GM12878 (cell line): ENCODE measurements around the gene B3GALT6. TPM values are rescaled to one million over a fixed set of nuclear protein-coding genes. Genes with fewer than 3 reads are reported as not detected.

Experiments
- ATAC-seq: fragments of 200-7000 bp; cut with Tn5 transposase; 3 replicates; pipeline ENCODE4 v1.9.1; 2020; ENCODE audit warnings: mild to moderate bottlenecking, moderate library complexity
- Bru-seq: library from RNA; stranded (reverse); fragments of 400-500 nt; gene quantifications from one replicate; lab custom pipeline; 2021; lab: Mats Ljungman, UMichigan
- BruChase-seq, 2 experiments: library from RNA; stranded (reverse); fragments of 400-500 nt; gene quantifications; one replicate each; lab custom pipeline; 2021; lab: Mats Ljungman, UMichigan
- BruUV-seq: library from RNA; stranded (reverse); fragments of 400-500 nt; replicated peaks from 2 replicates; lab custom pipeline; 2021; lab: Mats Ljungman, UMichigan
- CTCF ChIA-PET: fragments of 300-600 bp; sonication (Branson Sonifier 250); formaldehyde crosslinking; extraction: SDS; loops from one replicate; lab custom pipeline; 2021; ENCODE audit warnings: inconsistent platforms; lab: Yijun Ruan, JAX
- POLR2A ChIA-PET: fragments of 350-600 bp; formaldehyde crosslinking; extraction: SDS; loops from one replicate; lab custom pipeline; 2021; ENCODE audit warnings: inconsistent platforms; lab: Charles Lee
- RAD21 ChIA-PET: fragments of 300-600 bp; sonication (Branson Sonifier 250); formaldehyde crosslinking; loops from one replicate; lab custom pipeline; 2023; ENCODE audit warnings: antibody characterized with exemption; ENCODE audit not compliant: unreplicated experiment; lab: Charles Lee
- SMC1A ChIA-PET: fragments of 300-600 bp; sonication (Branson Sonifier 250); formaldehyde crosslinking; loops from one replicate; lab custom pipeline; 2023; ENCODE audit not compliant: unreplicated experiment, uncharacterized antibody; lab: Charles Lee
- DNase-seq: peaks from one replicate; pipeline ENCODE4 v3.0.0-alpha.2; 2011; ENCODE audit warnings: low read depth, low spot score
- FAIRE-seq: peaks from 3 replicates; lab custom pipeline; 2011; peaks lifted over from hg19 to GRCh38; lab: Jason Lieb, UNC
- H2AFZ ChIP-seq: 2 replicates; pipeline ENCODE4 v1.6.0; 2011; ENCODE audit warnings: low read depth, low read length, control low read depth; ENCODE audit not compliant: control insufficient read depth
- H3K27ac ChIP-seq: 2 replicates; pipeline ENCODE4 v1.5.1; 2011; ENCODE audit warnings: control low read depth; ENCODE audit not compliant: control insufficient read depth, insufficient read depth
- H3K27me3 ChIP-seq, 2 experiments: replicated peaks in 1 of 2; 2 replicates each; pipeline versions ENCODE4 v1.6.0 to v1.6.1; 2011; ENCODE audit warnings: low read length in 1 of 2; ENCODE audit not compliant: control insufficient read depth in 2 of 2, insufficient read depth in 2 of 2
- H3K36me3 ChIP-seq, 2 experiments: 2 replicates each; pipeline ENCODE4 v1.5.1; 2011; ENCODE audit warnings: low read length in 1 of 2; ENCODE audit not compliant: control insufficient read depth in 2 of 2, insufficient read depth in 2 of 2
- H3K4me1 ChIP-seq: 2 replicates; pipeline ENCODE4 v1.6.1; 2011; ENCODE audit warnings: mild to moderate bottlenecking, low read length, moderate library complexity, mixed read lengths; ENCODE audit not compliant: control insufficient read depth, insufficient read depth
- H3K4me2 ChIP-seq: 2 replicates; pipeline ENCODE4 v1.6.0; 2011; ENCODE audit warnings: control low read depth; ENCODE audit not compliant: control insufficient read depth, insufficient read depth
- H3K4me3 ChIP-seq: fragments of 200-600 bp; sonication (generic); 2 replicates; pipeline ENCODE4 v1.5.1; 2016
- H3K79me2 ChIP-seq: 2 replicates; pipeline ENCODE4 v1.6.0; 2011; ENCODE audit warnings: low read length; ENCODE audit not compliant: control insufficient read depth, insufficient read depth
- H3K9ac ChIP-seq: 2 replicates; pipeline ENCODE4 v1.8.0; 2011; ENCODE audit warnings: low read length, control low read depth, mixed read lengths; ENCODE audit not compliant: control insufficient read depth, insufficient read depth
- H3K9me3 ChIP-seq: replicated peaks from 3 replicates; pipeline ENCODE4 v1.5.1; 2011; ENCODE audit warnings: mild to moderate bottlenecking, low read length; ENCODE audit not compliant: control insufficient read depth, insufficient read depth
- H4K20me1 ChIP-seq: 2 replicates; pipeline ENCODE4 v1.6.0; 2011; ENCODE audit not compliant: control insufficient read depth, insufficient read depth
- BCLAF1 ChIP-seq: fragments of 450-650 bp; IDR thresholded peaks from 2 replicates; pipeline ENCODE4 v1.6.1; 2017; ENCODE audit warnings: antibody characterized with exemption, mild to moderate bottlenecking, moderate library complexity
- BHLHE40 ChIP-seq, 2 experiments: fragments of 450-650 bp in 1 of 2; IDR thresholded peaks; 2 replicates each; pipeline ENCODE4 v1.6.1; 2011 to 2017; ENCODE audit warnings: low read depth in 2 of 2, borderline replicate concordance in 1 of 2, improper control_type of control experiment in 1 of 2, low read length in 1 of 2, mild to moderate bottlenecking in 1 of 2
- LARP7 ChIP-seq: fragments of 450-650 bp; IDR thresholded peaks from 2 replicates; pipeline ENCODE4 v1.6.1; 2017; ENCODE audit warnings: mild to moderate bottlenecking
- MYC ChIP-seq: IDR thresholded peaks from 2 replicates; pipeline ENCODE4 v1.6.1; 2011; ENCODE audit warnings: mild to moderate bottlenecking, low read length, moderate library complexity, inconsistent platforms; ENCODE audit not compliant: insufficient read depth, insufficient replicate concordance, insufficient read length, severe bottlenecking
- POLR2A ChIP-seq: IDR thresholded peaks from 2 replicates; pipeline ENCODE4 v1.6.1; 2011; ENCODE audit warnings: low read depth, mild to moderate bottlenecking, low read length
- SP1 ChIP-seq: IDR thresholded peaks from one replicate; pipeline ENCODE4 v1.6.1; 2011; ENCODE audit warnings: low read depth, low read length
- WGBS: methylation state at CpG from one replicate; pipeline ENCODE4 v1.1.6; 2016; ENCODE audit warnings: low lambda C conversion rate; ENCODE audit not compliant: insufficient replicate concordance, insufficient coverage; ENCODE audit errors: missing lambda C conversion rate; 5-methylcytosine and 5-hydroxymethylcytosine counted together
- in situ Hi-C: fragments of 300-500 bp; cut with MboI; formaldehyde crosslinking; loops from 9 replicates; pipeline ENCODE4 v1.14.3; 2018; ENCODE audit warnings: mixed read lengths
- intact Hi-C: fragments of 100-400 bp; cut with micrococcal nuclease; formaldehyde crosslinking; loops from one replicate; pipeline ENCODE4 v1.14.2; 2022; ENCODE audit not compliant: unreplicated experiment
- long read RNA-seq, 2 experiments: library from polyadenylated mRNA; unstranded; transcript quantifications; one replicate each; pipeline ENCODE4 v2.0.0, GENCODE V29; 2019 to 2020
- polyA minus RNA-seq, 3 experiments: library from RNA; depleted of rRNA, polyadenylated mRNA; stranded (reverse); fragments of >200 nt; gene quantifications; 2 replicates each; pipeline ENCODE4 v1.2.3, GENCODE V29; 2011
- polyA plus RNA-seq, 11 experiments: library from polyadenylated mRNA; depleted of rRNA in 4 of 11; unstranded in 6 of 11; stranded (reverse) in 5 of 11; fragments of >200 nt; fragmentation: Nextera tagmentation in 4 of 11; fragmentation: Illumina TruSeq in 1 of 11; extraction: Ambion mirVana in 4 of 11; extraction: Trizol in 1 of 11; gene quantifications; 1 replicate in 1 of 11; 2 replicates in 10 of 11; pipeline versions ENCODE4 v1.2.1 to v1.2.3, GENCODE V29; 2011 to 2016; ENCODE audit warnings: inconsistent platforms in 2 of 11, missing spikeins in 2 of 11, low read depth in 1 of 11
- total RNA-seq, 4 experiments: library from RNA; depleted of rRNA in 3 of 4; stranded (reverse); fragments of >200 nt in 3 of 4; fragmentation: Illumina TruSeq in 1 of 4; extraction: Trizol in 1 of 4; gene quantifications; 2 replicates each; pipeline versions ENCODE4 v1.2.1 to v1.2.3, GENCODE V29; 2013 to 2021
- TF ChIP-seq, protein P1 (sequence below): IDR thresholded peaks from 2 replicates; pipeline ENCODE4 v1.6.1; 2011; ENCODE audit warnings: borderline replicate concordance, low read depth, mild to moderate bottlenecking, moderate library complexity, mixed read lengths, low read length; ENCODE audit not compliant: insufficient read depth; ENCODE audit errors: extremely low read length
- TF ChIP-seq, protein P2 (sequence below): fragments of 450-650 bp; IDR thresholded peaks from 2 replicates; pipeline ENCODE4 v1.6.1; 2016; ENCODE audit warnings: mild to moderate bottlenecking, moderate library complexity, borderline replicate concordance

The B3GALT6 gene
- total RNA-seq (2013; cell fraction: nucleolus; rRNA removed), result 13.9 and 14.3 TPM in 2 replicates
- total RNA-seq (2014; rRNA removed) (18.3 and 20.8 TPM in 2 replicates), total RNA-seq (2014; rRNA removed; fragmentation: Illumina TruSeq; extraction: Trizol) (6.7 and 7.8 TPM in 2 replicates), total RNA-seq (2021) (18.7 and 20.6 TPM in 2 replicates), polyA plus RNA-seq (2011; rRNA removed) (1.5 and 2.2 TPM in 2 replicates), polyA plus RNA-seq (2014; fragmentation: Illumina TruSeq; extraction: Trizol) (5.8 and 6.8 TPM in 2 replicates), polyA plus RNA-seq (2014; fragmentation: Nextera tagmentation; extraction: Ambion mirVana) (1 to 10 TPM in 1 of 2 experiments, under 1 TPM in 1; 0.53 to 1.6 TPM), polyA plus RNA-seq (2014; rRNA removed) (14.2 and 17.1 TPM in 2 replicates), polyA plus RNA-seq (2016; fragmentation: Nextera tagmentation; extraction: Ambion mirVana) (1 to 10 TPM; 1.1 to 1.6 TPM), polyA minus RNA-seq (2011; rRNA and poly(A)+ RNA removed) (2.4 and 2.9 TPM in 2 replicates), Bru-seq, nascent RNA (percentile 63 among the genes with signal in this experiment), BruChase-seq, experiment 1, labeled RNA remaining after a 6-hour chase (percentile 47 among the genes with signal in this experiment), BruChase-seq, experiment 2, labeled RNA remaining after a 2-hour chase (percentile 59 among the genes with signal in this experiment)
- 2.2 TPM for polyA plus RNA-seq (2011; ENCODE audit: low read depth)
- polyA plus RNA-seq (2011; cell fraction: cytosol; rRNA removed), result 2.8 and 4.3 TPM in 2 replicates
- polyA plus RNA-seq (2011; cell fraction: nucleus; rRNA removed), result 5.4 and 7.7 TPM in 2 replicates
- 5.4 and 6.2 TPM in 2 replicates for polyA plus RNA-seq (2012)
- polyA minus RNA-seq (2011; cell fraction: cytosol; rRNA and poly(A)+ RNA removed), result 1.2 and 2.7 TPM in 2 replicates
- 12.7 and 22.7 TPM in 2 replicates for polyA minus RNA-seq (2011; cell fraction: nucleus; rRNA and poly(A)+ RNA removed)
- long read RNA-seq, experiment 1, partial matches to known transcripts, result 0 of 1 reads
- long read RNA-seq, experiment 1, other reads (novel, unspliced or antisense), result 0 of 1 reads
- long read RNA-seq, experiment 2, result 0 reads

DNA sequence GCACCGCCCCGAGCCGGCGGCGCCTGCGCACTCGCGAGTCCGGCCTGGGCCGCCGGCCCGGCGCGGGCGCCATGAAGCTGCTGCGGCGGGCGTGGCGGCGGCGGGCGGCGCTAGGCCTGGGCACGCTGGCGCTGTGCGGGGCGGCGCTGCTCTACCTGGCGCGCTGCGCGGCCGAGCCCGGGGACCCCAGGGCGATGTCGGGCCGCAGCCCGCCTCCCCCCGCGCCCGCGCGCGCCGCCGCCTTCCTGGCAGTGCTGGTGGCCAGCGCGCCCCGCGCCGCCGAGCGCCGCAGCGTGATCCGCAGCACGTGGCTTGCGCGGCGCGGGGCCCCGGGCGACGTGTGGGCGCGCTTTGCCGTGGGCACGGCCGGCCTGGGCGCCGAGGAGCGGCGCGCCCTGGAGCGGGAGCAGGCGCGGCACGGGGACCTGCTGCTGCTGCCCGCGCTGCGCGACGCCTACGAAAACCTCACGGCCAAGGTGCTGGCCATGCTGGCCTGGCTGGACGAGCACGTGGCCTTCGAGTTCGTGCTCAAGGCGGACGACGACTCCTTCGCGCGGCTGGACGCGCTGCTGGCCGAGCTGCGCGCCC, at the start of gene B3GALT6:
TSS of gene B3GALT6 (plus strand) at position 30 of the 588 bp plus-strand sequence. CDS start at position 72, 42 bp downstream.
- Histone ChIP-seq H3K9me3 (no peaks in the 10 kb centered on the region; the same call in 2 of the 3 replicates), H3K27me3 (no peaks in the 10 kb centered on the region), H3K9ac (peak within 1 kb of the TSS; percentile 97), H3K4me3 (peak within 1 kb of the TSS; percentile 91), H3K27ac (peak within 1 kb of the TSS; percentile 93), H4K20me1 (no peaks in the 10 kb centered on the region), H2AFZ (peak within 1 kb of the TSS; percentile 75), H3K36me3 (peaks cover 4 to 13% of the 10 kb centered on the region in 2 experiments; a peak in 3 of 4 replicates), H3K4me1 (peaks cover 4% of the 10 kb centered on the region), H3K4me2 (peak within 1 kb of the TSS; percentile 81), H3K79me2 (peaks cover 50% of the 10 kb centered on the region)
- FAIRE-seq, result no peak
- BruUV-seq, result no TSS peak
- SMC1A ChIA-PET, result no interaction called here
- in situ Hi-C loops, result no loop called here
- CTCF ChIA-PET, result interaction anchor here (1.8 kb wide), 1 partner anchor 18 kb away, joined by 10 read pairs; no protein-coding TSS in a partner anchor
- ATAC-seq, result no peak
- DNase-seq, result no peak
- intact Hi-C loops, result loop anchor here (5.0 kb wide), 1 partner anchor 110 kb away; no protein-coding TSS in a partner anchor
- 23% methylated on average over 74 of the region's 100 CpGs for WGBS
- RAD21 ChIA-PET, result no interaction called here
- POLR2A ChIA-PET, result interaction anchor here (1.3 to 1.9 kb wide), 2 partner anchors 23 to 61 kb away, joined by 3 to 8 read pairs; no protein-coding TSS in a partner anchor
- TF ChIP-seq, protein P1, sequence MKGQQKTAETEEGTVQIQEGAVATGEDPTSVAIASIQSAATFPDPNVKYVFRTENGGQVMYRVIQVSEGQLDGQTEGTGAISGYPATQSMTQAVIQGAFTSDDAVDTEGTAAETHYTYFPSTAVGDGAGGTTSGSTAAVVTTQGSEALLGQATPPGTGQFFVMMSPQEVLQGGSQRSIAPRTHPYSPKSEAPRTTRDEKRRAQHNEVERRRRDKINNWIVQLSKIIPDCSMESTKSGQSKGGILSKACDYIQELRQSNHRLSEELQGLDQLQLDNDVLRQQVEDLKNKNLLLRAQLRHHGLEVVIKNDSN, result peak; percentile 48
- TF ChIP-seq BCLAF1, result no peak
- TF ChIP-seq LARP7, result peak; percentile 50; the same call in 1 of the 2 replicates
- TF ChIP-seq BHLHE40 (IDR thresholded peaks at IDR 0.05; ENCODE audit: borderline replicate concordance in 1 of 2, low read depth in 2 of 2, low read length in 1 of 2), result peak in 1 of 2 experiments; percentile 64; a peak in 2 of 4 replicates
- TF ChIP-seq, protein P2, sequence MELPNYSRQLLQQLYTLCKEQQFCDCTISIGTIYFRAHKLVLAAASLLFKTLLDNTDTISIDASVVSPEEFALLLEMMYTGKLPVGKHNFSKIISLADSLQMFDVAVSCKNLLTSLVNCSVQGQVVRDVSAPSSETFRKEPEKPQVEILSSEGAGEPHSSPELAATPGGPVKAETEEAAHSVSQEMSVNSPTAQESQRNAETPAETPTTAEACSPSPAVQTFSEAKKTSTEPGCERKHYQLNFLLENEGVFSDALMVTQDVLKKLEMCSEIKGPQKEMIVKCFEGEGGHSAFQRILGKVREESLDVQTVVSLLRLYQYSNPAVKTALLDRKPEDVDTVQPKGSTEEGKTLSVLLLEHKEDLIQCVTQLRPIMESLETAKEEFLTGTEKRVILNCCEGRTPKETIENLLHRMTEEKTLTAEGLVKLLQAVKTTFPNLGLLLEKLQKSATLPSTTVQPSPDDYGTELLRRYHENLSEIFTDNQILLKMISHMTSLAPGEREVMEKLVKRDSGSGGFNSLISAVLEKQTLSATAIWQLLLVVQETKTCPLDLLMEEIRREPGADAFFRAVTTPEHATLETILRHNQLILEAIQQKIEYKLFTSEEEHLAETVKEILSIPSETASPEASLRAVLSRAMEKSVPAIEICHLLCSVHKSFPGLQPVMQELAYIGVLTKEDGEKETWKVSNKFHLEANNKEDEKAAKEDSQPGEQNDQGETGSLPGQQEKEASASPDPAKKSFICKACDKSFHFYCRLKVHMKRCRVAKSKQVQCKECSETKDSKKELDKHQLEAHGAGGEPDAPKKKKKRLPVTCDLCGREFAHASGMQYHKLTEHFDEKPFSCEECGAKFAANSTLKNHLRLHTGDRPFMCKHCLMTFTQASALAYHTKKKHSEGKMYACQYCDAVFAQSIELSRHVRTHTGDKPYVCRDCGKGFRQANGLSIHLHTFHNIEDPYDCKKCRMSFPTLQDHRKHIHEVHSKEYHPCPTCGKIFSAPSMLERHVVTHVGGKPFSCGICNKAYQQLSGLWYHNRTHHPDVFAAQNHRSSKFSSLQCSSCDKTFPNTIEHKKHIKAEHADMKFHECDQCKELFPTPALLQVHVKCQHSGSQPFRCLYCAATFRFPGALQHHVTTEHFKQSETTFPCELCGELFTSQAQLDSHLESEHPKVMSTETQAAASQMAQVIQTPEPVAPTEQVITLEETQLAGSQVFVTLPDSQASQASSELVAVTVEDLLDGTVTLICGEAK, result no peak
- TF ChIP-seq MYC, result peak; percentile 64
- TF ChIP-seq POLR2A, result 0 out of 2 replicates have a peak, but pooled peaks have one; percentile 36
- TF ChIP-seq SP1, result no peak
